ENCODE measurements around the gene ARF1.

The ARF1 gene

GRCh38 chr1:228134591-228134990 is 52.1 kb downstream of the ARF1 start:
- DNase-seq, result no peak

GRCh38 chr1:228136901-228137300 is 54.4 kb downstream of the ARF1 start:
- no peak for DNase-seq

GRCh38 chr1:228139406-228139930 is 57.0 kb downstream of the ARF1 start:
- no peak for DNase-seq

GRCh38 chr1:228139931-228140723 is 57.6 kb downstream of the ARF1 start, which contains the start of gene GUK1:
Gene GUK1 (plus strand): TSS chr1:228140279. CDS start chr1:228140303, 24 bp downstream.
- peak; percentile 89 for DNase-seq

GRCh38 chr1:228140724-228141225 is 58.3 kb downstream of the ARF1 start:
- no peak for DNase-seq

GRCh38 chr1:228141226-228142044 is 58.9 kb downstream of the ARF1 start:
- DNase-seq, result no peak

GRCh38 chr1:228142155-228142691 is 59.7 kb downstream of the ARF1 start:
- DNase-seq, result no peak

- DNase-seq, result no peak
Observed at GRCh38 chr1:228142701-228143136, 60.2 kb downstream of the ARF1 start.

- no peak for DNase-seq
Observed at GRCh38 chr1:228143480-228144192, 61.1 kb downstream of the ARF1 start.

- DNase-seq, result no peak
Observed at GRCh38 chr1:228144193-228144992, 61.9 kb downstream of the ARF1 start.

- no peak for DNase-seq
Observed at GRCh38 chr1:228144993-228145343, 62.5 kb downstream of the ARF1 start.

GRCh38 chr1:228145463-228146416 is 63.2 kb downstream of the ARF1 start:
- DNase-seq, result no peak

GRCh38 chr1:228146417-228147150 is 64.1 kb downstream of the ARF1 start:
- no peak for DNase-seq

GRCh38 chr1:228147151-228147693 is 64.7 kb downstream of the ARF1 start:
- DNase-seq, result no peak

GRCh38 chr1:228147768-228148167 is 65.3 kb downstream of the ARF1 start:
- no peak for DNase-seq

GRCh38 chr1:228148196-228148861 is 65.8 kb downstream of the ARF1 start:
- DNase-seq, result no peak
